ENCODE data around the gene ATXN2L.

ATXN2L gene

DNA sequence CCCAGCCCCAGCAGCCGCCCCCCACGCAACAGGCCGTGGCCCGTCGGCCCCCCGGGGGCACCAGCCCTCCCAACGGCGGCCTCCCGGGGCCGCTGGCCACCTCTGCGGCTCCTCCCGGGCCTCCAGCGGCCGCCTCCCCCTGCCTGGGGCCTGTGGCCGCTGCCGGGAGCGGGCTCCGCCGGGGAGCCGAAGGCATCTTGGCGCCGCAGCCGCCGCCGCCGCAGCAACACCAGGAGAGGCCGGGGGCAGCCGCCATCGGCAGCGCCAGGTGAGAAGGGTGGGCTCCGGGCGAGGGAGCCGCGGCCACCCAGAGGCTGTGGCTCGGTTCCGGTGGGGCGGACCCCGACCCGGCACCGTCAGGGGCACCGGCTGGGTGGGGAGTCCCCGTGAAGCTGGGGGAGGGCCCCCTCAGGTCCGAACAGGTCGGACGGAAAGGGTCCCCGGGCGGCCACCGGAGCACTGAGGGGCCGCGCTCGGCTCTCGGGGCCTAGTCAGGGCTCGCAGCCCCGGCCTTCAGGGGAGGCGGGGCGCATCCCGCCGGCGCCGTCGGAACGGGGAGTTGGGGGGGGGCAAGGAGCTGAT is 583 bp downstream of the ATXN2L start (continued):
- TF ChIP-seq ZNF391 (tag by site-specific recombination; IDR thresholded peaks at IDR 0.05; ENCODE audit: borderline replicate concordance, low read depth) (0 out of 2 replicates have a peak, but pooled peaks have one; percentile 21), ZNF184 (tag by site-specific recombination; IDR thresholded peaks at IDR 0.05) (no peak), ZBTB20 (tag by site-specific recombination; IDR thresholded peaks at IDR 0.05) (no peak), ZNF140 (tag by site-specific recombination; IDR thresholded peaks at IDR 0.05) (no peak), ZNF777 (tag by site-specific recombination; IDR thresholded peaks at IDR 0.05; ENCODE audit: borderline replicate concordance) (0 out of 2 replicates have a peak, but pooled peaks have one; percentile 27), TCF7L2 (IDR thresholded peaks at IDR 0.05; ENCODE audit: borderline replicate concordance, low read depth, low read length) (no peak), ZBTB8A (tag by site-specific recombination; IDR thresholded peaks at IDR 0.05) (no peak), ZNF2 (tag by site-specific recombination; IDR thresholded peaks at IDR 0.05) (peak; percentile 30; the same call in 1 of the 2 replicates), ZSCAN30 (tag by site-specific recombination; IDR thresholded peaks at IDR 0.05) (peak; percentile 73; the same call in 1 of the 2 replicates), KLF16 (tag by site-specific recombination; IDR thresholded peaks at IDR 0.05) (peak; percentile 49; the same call in 1 of the 2 replicates)
- TF ChIP-seq, protein P1, sequence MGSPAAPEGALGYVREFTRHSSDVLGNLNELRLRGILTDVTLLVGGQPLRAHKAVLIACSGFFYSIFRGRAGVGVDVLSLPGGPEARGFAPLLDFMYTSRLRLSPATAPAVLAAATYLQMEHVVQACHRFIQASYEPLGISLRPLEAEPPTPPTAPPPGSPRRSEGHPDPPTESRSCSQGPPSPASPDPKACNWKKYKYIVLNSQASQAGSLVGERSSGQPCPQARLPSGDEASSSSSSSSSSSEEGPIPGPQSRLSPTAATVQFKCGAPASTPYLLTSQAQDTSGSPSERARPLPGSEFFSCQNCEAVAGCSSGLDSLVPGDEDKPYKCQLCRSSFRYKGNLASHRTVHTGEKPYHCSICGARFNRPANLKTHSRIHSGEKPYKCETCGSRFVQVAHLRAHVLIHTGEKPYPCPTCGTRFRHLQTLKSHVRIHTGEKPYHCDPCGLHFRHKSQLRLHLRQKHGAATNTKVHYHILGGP (tag by site-specific recombination; IDR thresholded peaks at IDR 0.05), result no peak
- TF ChIP-seq, protein P2, sequence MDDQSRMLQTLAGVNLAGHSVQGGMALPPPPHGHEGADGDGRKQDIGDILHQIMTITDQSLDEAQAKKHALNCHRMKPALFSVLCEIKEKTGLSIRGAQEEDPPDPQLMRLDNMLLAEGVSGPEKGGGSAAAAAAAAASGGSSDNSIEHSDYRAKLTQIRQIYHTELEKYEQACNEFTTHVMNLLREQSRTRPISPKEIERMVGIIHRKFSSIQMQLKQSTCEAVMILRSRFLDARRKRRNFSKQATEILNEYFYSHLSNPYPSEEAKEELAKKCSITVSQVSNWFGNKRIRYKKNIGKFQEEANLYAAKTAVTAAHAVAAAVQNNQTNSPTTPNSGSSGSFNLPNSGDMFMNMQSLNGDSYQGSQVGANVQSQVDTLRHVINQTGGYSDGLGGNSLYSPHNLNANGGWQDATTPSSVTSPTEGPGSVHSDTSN (CRISPR knock-in tag; IDR thresholded peaks at IDR 0.05), result peak; percentile 25; the same call in 1 of the 2 replicates
- TF ChIP-seq, protein P3, sequence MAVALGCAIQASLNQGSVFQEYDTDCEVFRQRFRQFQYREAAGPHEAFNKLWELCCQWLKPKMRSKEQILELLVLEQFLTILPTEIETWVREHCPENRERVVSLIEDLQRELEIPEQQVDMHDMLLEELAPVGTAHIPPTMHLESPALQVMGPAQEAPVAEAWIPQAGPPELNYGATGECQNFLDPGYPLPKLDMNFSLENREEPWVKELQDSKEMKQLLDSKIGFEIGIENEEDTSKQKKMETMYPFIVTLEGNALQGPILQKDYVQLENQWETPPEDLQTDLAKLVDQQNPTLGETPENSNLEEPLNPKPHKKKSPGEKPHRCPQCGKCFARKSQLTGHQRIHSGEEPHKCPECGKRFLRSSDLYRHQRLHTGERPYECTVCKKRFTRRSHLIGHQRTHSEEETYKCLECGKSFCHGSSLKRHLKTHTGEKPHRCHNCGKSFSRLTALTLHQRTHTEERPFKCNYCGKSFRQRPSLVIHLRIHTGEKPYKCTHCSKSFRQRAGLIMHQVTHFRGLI (tag by site-specific recombination; IDR thresholded peaks at IDR 0.05), result no peak
- TF ChIP-seq, protein P4, sequence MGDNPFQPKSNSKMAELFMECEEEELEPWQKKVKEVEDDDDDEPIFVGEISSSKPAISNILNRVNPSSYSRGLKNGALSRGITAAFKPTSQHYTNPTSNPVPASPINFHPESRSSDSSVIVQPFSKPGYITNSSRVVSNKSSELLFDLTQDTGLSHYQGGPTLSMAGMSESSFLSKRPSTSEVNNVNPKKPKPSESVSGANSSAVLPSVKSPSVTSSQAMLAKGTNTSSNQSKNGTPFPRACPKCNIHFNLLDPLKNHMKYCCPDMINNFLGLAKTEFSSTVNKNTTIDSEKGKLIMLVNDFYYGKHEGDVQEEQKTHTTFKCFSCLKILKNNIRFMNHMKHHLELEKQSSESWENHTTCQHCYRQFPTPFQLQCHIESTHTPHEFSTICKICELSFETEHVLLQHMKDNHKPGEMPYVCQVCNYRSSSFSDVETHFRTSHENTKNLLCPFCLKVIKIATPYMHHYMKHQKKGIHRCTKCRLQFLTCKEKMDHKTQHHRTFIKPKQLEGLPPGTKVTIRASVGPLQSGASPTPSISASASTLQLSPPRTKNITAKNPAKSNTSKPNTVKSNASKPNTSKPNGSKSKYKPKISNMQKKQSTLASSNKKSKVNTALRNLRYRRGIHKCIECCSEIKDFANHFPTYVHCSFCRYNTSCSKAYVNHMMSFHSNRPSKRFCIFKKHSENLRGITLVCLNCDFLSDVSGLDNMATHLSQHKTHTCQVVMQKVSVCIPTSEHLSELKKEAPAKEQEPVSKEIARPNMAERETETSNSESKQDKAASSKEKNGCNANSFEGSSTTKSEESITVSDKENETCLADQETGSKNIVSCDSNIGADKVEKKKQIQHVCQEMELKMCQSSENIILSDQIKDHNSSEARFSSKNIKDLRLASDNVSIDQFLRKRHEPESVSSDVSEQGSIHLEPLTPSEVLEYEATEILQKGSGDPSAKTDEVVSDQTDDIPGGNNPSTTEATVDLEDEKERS (tag by site-specific recombination; IDR thresholded peaks at IDR 0.05), result no peak

DNA sequence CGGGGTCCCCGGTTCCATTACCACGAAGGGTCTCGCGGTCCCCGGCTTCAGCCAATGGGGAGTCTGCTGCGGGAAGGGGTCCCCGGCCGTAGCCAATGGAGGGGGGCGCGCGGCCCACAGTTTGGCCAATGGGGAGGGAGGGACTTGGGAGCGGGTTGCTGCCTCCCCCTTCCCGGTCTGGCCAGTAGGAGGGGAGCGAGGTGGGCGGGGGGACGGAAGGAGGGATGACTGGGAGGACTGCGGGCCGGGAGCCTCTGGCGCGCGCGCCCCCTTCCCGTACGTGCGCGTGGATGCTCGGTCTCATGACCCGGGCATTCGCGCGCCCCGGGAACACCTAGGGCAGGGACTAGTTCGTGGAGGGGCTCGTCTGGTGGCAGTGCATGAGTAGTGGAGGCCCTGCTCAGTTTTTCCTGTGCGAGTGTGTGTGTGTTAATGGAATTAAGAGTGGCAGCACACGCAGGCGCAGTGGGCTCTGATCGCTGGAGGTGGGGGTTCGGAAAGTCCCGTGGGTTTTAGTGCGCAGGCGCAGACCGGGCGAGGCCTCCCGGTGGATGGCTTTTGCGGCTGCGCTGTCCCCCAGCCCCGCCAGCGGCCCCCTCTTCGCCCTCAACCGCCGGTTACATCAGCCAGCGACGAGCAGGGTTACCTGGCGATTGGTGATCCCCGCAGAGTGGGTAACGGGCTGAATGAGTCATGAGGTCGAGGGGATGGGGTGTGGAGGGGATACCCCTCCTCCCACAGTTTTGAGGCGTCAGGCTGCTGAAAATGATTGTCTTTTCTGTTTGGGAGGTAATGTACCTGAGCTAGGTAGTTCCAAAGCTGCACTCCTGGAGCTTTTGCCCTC is 1.3 kb downstream of the ATXN2L start:
- Histone ChIP-seq H3K4me3 (ENCODE audit: low read depth, low read length) (peak overlapping the region; percentile 89), H3K36me3 (ENCODE audit: control insufficient read depth in 2 of 2, insufficient read depth in 1 of 2, low read length in 2 of 2) (peaks cover 41 to 49% of the 10 kb centered on the region in 2 experiments), H3K4me1 (ENCODE audit: control insufficient read depth, insufficient read depth, low read length) (peaks cover 6% of the 10 kb centered on the region; the same call in 1 of the 2 replicates), H3K9me3 (ENCODE audit: control insufficient read depth, insufficient read depth, low read depth, low read length) (no peaks in the 10 kb centered on the region), H3K27ac (ENCODE audit: extremely low read depth, low read depth, low read length) (peak overlapping the region; percentile 99)
- CTCF ChIA-PET, result no interaction called here
- POLR2A ChIA-PET, result interaction anchor here (0.7 to 4.0 kb wide), 10 partner anchors 14 to 150 kb away, joined by 3 to 39 read pairs (median 5); partner anchors contain the start of genes NFATC2IP, SH2B1 and TUFM
- TF ChIP-seq, protein P2 (CRISPR knock-in tag; IDR thresholded peaks at IDR 0.05), result no peak
- peak; percentile 61; the same call in 1 of the 2 replicates for TF ChIP-seq ZBTB20 (tag by site-specific recombination; IDR thresholded peaks at IDR 0.05)
- no peak for TF ChIP-seq ZNF394 (tag by site-specific recombination; IDR thresholded peaks at IDR 0.05; ENCODE audit: borderline replicate concordance)
- TF ChIP-seq ZNF175 (tag by site-specific recombination; IDR thresholded peaks at IDR 0.05), result no peak
- TF ChIP-seq ZNF621 (tag by site-specific recombination; IDR thresholded peaks at IDR 0.05), result no peak
- TF ChIP-seq, protein P5, sequence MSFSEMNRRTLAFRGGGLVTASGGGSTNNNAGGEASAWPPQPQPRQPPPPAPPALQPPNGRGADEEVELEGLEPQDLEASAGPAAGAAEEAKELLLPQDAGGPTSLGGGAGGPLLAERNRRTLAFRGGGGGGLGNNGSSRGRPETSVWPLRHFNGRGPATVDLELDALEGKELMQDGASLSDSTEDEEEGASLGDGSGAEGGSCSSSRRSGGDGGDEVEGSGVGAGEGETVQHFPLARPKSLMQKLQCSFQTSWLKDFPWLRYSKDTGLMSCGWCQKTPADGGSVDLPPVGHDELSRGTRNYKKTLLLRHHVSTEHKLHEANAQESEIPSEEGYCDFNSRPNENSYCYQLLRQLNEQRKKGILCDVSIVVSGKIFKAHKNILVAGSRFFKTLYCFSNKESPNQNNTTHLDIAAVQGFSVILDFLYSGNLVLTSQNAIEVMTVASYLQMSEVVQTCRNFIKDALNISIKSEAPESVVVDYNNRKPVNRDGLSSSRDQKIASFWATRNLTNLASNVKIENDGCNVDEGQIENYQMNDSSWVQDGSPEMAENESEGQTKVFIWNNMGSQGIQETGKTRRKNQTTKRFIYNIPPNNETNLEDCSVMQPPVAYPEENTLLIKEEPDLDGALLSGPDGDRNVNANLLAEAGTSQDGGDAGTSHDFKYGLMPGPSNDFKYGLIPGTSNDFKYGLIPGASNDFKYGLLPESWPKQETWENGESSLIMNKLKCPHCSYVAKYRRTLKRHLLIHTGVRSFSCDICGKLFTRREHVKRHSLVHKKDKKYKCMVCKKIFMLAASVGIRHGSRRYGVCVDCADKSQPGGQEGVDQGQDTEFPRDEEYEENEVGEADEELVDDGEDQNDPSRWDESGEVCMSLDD (tag by site-specific recombination; IDR thresholded peaks at IDR 0.05), result peak; percentile 99
- TF ChIP-seq, protein P6, sequence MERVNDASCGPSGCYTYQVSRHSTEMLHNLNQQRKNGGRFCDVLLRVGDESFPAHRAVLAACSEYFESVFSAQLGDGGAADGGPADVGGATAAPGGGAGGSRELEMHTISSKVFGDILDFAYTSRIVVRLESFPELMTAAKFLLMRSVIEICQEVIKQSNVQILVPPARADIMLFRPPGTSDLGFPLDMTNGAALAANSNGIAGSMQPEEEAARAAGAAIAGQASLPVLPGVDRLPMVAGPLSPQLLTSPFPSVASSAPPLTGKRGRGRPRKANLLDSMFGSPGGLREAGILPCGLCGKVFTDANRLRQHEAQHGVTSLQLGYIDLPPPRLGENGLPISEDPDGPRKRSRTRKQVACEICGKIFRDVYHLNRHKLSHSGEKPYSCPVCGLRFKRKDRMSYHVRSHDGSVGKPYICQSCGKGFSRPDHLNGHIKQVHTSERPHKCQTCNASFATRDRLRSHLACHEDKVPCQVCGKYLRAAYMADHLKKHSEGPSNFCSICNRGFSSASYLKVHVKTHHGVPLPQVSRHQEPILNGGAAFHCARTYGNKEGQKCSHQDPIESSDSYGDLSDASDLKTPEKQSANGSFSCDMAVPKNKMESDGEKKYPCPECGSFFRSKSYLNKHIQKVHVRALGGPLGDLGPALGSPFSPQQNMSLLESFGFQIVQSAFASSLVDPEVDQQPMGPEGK (tag by site-specific recombination; IDR thresholded peaks at IDR 0.05), result peak; percentile 99
- no peak for TF ChIP-seq ZNF558 (tag by site-specific recombination; IDR thresholded peaks at IDR 0.05)
